HG02870 (cell line): ENCODE measurements around the gene MEIOSIN.
"Not testable (repeated sequence)": the region's sequence is repeated elsewhere in the genome, so short reads cannot be mapped to it uniquely, and the experiment has no call there.

Source experiments
- ATAC-seq: cut with Tn5 transposase; IDR thresholded peaks from one replicate; pipeline ENCODE4 v1.9.1; 2021; ENCODE audit warnings: mild to moderate bottlenecking, moderate library complexity; ENCODE audit not compliant: unreplicated experiment

Gene MEIOSIN

DNA sequence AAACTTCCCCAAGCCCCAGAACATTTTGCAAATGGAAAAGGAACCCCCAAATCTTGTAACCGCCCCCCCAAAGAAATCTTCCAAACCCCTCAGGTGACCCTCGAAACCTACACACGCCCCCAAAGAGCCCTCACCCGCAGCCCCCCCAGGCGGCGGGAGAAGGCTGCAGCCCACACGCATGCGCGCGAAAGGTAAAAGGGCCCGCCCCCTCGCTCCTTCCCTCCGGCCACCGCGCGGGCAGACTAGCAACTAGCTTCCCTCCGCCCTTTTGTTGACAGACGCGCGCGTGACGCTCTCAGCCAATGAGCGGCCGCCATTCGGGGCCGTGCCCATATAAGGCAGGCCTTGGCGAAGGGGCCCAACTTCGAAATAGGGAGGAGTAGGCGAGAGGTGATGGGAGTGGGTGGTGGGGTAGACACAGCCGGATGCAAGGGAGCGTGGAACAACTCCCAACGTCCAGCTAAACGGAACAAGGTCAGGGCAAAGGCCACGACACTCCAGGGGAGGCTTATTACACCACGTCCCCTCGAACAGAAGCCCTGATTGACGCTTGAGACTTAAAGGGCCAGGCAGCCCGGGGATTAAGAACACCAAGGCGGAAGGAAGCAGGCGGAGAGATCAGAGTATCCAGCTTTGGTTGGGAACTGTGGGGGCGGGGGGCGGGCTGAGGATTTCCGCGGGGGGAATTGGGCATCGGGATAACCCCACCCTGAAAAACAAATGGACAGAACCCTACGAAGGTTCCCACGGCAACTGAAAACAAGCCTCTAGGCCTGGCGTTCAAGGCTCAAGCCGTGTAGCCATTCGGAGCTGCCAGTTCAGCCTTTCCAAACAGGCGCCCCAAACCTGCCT, 15.9 kb upstream of the MEIOSIN start:
- ATAC-seq, result peak; percentile 96

DNA sequence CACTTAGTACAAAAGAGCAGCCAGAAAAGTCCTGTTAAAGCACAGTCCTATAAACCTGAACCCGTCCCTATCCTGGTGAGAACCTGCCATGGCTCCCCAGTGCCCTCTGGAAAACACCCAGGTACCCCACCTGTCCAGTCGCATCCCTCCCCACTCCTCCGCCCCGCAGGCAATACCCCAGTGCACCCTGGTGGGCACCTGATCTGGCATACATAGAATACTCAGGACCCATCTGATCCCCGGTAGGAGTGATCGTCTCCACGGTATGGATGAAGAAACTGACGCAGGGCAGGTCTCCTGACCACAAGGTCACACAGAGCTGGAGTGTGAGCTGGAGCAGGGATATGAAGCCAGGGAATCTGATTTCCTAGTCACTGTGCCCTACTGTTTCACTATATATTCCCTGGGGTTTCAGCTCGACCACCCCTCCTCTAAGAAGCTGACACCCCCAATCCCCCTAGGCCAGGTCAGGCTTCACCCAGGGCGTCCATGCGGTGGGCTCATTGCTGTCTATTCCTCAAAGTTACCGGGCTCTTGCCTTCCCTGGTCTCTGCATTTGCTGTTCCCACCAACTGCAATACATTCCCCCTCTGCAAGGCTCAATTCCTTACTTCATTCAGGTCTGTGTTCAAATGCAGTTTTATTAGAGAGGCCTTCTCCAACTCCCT, 15.1 kb upstream of the MEIOSIN start:
- no peak for ATAC-seq

DNA sequence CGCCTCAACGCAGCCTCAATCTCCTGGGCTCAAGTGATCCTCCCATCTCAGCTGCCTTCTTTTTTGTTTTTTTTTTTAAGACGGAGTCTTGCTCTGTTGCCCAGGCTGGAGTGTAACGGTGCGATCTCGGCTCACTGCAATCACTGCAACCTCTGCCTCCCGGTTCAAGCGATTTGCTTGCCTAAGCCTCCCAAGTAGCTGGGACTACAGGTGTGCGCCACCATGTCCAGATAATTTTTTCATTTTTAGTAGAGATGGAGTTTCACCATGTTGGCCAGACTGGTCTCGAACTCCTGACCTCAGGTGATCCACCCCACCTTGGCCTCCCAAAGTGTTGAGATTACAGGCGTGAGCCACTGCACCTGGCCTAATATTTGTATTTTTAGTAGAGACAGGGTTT, 13.2 kb upstream of the MEIOSIN start:
- ATAC-seq, result not testable (repeated sequence)

DNA sequence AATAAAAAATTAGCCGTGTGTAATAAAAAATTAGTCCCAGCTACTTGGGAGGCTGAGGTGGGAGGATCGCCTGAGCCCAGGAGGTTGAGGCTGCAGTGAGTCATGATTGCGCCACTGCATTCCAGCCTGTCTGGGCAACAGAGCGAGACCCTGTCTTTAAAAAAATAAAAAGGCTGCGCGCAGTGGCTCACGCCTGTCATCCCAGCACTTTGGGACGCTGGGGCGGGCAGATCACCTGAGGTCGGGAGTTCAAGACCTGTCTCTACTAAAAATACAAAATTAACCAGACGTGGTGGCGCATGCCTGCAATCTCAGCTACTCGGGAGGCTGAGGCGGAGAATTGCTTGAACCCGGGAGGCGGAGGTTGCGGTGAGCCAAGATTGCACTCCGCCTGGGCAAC, 4.6 kb upstream of the MEIOSIN start:
- ATAC-seq, result not testable (repeated sequence)

DNA sequence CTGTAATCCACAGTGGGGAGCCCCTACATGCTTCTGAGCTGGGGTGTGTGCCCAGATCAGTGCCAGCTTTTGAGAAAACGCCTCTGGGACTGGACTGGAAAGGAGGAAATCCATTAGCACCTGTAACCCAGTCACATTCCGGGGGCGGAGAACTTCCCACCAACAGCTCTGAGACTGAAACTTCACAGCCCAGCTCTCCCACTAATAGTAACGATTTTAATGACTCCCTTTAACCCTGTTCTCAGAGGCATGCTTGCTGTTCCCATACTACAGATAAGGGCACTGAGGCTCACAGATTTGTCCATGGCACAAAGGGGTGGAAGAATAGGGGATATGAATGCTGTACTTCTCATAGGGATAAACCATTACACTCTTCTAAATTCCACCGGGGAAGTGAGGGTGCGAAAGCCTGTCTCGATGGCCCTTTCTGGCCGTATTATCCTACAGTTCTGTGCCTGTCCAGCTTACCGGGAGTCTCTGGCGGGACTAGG, 3.4 kb upstream of the MEIOSIN start:
- ATAC-seq, result no peak

DNA sequence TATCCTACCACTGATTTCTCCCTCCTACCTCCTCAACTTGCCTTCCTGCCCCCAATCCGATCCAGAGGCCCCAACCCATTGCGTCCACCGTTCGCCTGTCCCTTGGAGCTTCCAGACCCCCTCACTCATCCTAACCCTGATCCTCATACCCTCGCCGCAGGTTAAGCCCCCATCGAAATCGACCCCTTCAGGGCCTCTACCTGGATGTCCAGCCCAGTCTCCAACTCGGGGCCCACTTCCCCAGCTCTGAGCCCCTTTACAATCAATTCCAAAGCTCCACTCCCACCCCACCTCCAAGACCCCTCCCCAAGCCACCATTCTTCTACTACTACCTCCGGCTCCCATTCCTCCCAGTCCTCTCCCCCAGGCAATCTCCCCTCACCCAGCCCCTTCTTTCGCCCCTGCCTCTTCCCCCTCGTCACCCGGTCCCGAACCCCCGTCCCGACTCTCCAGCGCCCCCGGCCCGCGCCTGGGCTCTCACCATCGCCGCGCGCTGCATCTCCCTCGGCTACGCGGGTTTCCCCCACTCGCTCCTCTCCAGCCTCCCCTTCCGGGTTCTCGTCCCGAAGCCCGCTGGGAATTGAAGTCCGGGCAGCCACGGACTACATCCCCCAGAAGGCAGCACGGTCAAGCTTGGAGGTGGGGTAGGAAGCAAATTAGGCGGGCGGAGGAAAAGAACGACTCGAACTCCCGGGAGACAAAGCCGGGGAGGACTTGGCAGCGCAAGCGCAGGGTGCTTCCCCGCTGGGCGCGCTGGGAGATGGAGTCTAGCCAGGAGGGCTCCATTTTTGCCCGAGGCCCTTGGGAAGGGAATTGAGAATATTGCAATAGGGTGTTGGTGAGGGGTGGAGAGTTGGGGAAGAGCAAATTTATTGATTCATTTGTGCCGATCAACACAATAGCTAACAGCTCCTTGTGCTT, 2.6 kb upstream of the MEIOSIN start, which contains the start of gene FBXO46:
Gene FBXO46, minus strand, starts transcription at position 529 of the 921 bp plus-strand sequence. CDS start 17,401 bp downstream, outside the sequence.
- peak; percentile 94 for ATAC-seq

DNA sequence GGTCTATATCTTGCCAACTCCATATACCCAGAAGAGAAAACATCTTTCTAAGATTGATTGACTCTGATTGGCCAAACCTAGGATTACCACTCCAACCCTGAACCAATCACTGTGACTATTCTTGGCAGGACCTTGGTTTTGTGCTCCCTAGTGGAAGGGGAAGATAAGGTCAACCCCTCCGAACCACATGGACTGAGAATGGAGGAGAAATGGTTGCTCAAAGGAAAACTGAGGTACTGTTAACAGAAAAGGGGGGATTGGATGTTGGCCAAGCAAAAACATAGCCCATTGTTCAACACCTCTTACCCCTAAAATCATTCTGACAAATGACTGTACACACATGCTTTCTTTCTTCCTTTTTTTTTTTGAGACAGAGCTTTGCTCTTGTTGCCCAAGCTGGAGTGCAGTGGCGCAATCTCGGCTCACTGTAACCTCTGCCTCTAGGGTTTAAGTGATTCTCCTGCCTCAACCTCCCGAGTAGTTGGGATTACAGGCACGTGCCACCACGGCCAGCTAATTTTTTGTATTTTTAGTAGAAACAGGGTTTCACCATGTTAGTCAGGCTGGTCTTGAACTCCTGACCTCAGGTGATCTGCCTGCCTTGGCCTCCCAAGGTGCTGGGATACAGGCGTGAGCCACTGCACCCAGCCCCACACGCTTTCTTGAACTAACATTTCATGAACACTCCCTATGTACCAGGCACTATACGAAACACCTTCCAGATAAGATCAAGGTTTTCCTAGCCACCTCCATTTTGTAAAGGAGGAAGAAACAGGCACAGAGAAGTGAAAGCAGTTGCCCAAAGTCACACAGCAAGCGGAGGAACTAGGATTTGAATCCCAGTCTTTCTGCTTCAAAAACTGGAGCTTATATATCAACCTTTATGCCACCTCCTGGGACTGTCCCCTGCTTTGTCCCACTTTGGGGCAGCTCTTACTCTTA, 6.5 kb downstream of the MEIOSIN start:
- ATAC-seq, result no peak

DNA sequence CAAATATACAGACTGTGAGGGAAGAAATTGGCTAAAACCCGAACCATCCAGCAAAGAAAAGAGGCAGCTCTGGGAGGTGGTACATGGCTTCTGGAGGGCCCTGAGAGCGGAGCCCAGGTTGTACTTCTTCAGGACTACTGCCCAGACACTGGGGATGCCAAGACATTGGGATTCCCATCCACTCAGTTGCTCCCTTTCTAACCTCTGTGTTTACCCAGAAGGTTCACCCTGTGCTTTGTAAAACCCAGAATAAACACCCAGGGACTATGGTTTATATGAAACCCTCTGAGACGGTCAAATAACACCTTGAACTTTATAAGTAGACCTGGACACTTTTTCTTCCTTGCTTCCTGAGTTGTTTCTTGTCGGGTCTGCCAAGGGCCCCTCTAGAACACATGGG, 9.7 kb downstream of the MEIOSIN start:
- ATAC-seq, result no peak

DNA sequence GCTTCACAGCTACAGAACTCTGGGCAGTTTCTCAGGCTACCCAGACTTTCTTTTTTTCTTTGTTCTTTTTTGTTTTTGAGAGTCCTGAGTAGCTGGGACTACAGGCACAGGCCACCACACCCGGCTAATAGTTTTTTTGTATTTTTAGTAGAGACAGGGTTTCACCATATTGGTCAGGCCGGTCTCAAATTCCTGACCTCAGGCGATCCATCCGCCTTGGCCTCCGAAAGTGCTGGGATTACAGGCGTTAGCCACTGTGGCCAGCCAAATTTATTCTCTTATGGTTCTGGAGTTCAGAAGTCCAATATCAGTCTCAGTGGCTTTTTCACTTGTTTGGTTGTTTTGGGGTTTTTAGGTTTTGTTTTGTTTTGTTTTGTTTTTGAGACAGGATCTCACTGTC, 12.4 kb downstream of the MEIOSIN start:
- ATAC-seq, result no peak

DNA sequence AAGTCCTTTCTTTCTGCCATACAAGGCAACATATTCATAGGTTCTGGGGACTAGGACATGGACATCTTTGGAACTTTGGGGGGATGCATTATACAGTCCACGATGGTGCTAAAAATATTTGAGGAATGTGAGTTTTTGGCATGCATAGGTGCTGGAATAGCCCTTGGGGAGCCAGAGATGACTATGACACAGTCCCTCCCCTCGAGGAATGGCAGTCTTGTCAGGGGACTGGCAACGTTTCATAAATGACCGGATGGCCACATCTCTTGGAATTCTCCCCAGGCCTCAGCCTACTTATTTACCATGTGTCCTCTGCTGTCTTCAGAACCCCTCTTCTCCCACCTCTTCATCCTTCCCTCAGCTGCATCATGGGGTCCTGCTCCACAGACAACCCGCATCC, 13.6 kb downstream of the MEIOSIN start:
- no peak for ATAC-seq

DNA sequence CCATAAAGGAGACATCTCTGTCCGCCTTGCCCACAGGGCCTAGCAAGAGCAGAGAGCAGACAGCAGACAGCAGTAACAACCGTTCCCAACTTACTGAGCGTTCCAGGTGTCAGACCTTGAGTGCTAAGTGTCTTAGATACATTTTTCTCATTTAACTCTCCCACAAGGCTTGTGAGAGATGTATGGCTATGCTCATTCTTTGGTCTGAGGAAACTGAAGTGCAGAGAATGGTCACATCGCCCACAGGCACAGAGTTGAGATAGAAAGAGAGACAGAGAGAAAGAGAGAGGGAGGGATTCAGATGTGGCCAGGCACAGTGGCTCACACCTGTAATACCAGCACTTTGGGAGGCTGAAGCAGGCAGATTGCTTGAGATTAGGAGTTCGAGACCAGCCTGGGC, 14.3 kb downstream of the MEIOSIN start:
- no peak for ATAC-seq

DNA sequence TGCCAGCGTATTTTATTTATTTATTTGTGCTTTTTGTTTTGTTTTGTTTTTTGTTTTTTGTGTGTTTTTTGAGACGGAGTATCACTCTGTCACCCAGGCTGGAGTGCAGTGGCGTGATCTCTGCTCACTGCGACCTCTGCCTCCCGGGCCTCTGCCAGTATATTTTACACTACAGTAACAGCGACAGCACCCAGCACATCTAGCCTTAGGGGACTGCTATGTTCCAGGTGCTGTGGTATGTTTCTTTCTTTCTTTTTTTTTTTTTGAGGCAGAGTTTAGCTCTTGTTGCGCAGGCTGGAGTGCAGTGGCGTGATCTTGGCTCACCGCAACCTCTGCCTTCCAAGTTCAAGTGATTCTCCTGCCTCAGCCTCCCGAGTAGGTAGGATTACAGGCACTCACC, 18.2 kb downstream of the MEIOSIN start:
- not testable (repeated sequence) for ATAC-seq

DNA sequence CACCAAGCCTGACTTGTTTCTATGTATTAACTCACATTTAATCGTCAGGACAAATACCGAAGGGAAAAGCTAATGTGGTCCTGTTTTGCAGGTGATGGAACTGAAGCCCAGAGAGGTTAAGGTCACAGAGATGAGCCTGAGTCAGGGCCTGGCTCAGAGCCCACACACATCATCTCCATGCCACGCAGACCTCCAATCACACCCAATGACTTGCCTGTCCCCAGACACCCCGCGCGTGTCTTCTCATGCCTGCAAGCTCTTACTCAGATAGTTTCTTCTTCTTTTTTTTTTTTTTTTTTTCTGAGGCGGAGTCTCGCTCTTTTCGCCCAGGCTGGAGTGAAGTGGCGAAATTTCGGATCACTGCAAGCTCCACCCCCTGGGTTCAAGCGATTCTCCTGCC, 19.4 kb downstream of the MEIOSIN start:
- ATAC-seq, result no peak

DNA sequence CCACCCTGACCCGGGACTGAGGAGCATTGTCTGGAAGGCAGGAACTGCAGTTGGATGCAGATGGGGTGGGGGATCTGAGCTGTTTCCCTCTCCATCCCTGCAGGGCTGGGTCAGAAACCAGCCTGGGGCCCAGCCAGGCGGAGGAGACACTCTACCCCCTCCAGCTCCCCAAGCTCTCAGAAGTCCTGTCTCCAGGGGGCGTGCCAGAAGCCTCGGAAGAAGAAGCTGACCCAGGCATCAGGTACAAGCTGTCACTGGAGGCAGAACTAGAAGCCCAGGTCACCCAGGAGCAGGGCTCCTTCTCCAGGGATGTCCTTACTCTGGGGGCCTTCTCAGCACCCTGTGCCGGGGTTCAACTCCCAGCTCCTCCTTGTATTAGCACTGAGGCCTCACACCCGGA, 20.3 kb downstream of the MEIOSIN start:
- no peak for ATAC-seq

DNA sequence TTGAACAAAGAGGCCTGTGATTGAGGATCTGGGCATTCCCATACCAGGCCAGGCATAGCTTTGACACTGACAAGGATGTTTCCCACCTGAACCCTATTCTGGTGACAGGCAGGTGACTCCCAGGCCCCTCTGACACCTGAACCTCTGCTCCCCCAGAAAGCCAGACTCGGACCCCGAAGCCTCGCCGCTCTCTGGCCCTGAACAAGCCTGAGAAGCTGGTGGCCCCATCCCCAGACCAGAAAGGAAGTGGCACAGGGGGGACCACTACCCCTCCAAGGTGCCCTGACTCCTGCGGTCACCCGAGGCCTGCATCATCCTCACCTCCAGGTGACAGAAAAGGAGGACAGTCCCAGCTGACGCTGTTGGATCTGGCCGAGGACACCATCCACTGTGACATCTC, 21.1 kb downstream of the MEIOSIN start:
- ATAC-seq, result no peak

DNA sequence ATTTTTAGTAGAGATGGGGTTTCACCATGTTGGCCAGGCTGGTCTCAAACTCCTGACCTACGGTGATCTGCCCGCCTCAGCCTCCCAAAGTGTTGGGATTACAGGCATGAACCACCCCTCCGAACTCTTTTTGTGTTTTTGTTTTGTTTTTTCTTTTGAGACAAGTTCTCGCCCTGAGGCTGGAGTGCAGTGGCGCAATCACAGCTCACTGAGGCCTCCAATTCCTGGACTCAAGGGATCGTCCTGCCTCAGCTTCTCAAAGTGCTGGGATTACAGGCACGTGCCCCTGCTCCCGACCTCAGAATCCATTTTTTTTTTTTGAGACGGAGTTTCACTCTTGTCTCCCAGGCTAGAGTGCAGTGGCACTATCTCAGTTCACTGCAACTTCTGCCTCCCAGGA, 24.5 kb downstream of the MEIOSIN start:
- no peak for ATAC-seq

DNA sequence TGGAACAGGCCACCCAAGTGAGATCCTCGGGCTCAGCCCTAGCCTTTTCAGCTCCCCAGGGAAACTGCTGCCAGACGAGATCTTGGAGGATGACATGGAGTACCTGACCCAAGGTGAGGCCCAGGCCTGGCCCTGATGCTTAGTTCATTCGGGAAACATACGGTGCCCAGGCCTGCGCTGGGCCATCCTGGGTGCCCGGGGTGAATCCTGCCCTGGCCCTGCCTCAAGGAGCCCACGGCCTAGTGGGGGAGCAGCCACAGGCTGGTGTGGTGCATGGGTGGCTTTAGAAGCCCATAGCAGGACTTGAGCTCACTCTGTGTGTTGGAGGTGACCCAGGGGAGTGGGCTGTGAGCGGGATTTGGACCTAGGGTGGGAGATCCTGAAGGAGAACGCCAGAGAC, 25.7 kb downstream of the MEIOSIN start:
- ATAC-seq, result no peak

DNA sequence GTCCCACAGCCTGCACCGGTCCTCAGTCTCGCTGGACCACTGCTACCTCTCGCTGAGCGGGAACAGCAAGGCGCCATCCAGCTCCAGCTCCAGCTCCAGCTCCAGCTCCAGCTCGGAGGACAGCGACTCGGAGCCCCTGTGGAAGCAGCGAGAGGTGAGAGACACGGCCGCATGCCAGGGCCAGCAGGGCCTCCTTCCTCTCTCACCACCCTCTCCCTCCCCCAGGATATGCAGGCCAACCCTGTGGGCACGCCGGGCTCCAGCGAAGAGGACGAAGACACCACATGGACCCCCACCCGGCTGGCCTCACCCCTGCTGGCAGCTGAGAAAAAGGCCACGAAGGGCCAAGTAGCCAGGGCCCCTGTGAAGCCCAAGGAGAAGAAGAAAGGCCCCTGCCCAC, 28.5 kb downstream of the MEIOSIN start:
- ATAC-seq, result no peak

DNA sequence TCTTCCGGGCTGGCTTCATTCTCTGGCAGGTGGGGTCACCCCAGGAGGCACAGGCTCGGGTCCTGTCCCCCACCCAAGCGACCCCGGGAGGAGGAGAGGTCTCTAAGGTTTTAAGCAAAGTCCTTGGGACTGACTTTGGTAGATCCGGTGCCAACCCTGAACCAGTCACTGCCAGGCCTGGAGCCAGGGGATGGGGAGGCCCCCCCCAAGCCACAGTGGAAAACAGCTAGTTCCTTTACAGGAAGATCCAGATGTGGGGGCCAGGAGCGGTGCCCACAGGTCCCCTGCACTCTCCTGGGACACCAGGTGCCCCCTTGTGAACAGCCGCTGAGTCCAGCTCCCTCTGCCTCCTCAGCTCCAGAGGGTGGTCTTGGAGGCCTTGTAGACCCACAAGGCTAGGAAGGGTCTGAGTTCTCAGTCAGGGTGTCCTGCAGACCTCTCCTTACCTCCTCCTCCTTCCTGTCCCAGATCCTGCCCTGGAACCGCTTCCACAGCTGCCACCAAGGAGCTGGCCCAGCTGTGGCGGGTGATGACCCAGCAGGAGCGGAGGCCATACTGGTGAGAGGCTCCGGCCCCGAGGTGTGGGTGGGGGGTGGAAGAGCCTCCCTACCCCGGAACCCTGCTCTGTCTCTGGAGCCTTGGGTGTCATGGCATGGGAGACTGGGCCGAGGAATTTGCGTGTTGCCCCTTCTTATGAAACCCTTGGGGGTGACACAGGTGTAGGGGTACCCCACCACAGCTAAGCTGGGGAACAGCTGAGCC, 29.8 kb downstream of the MEIOSIN start:
- no peak for ATAC-seq
